Tibial nerve (tissue), 4 donors: ENCODE measurements around the gene ANKRD53.

ENCODE experiments used
- CTCF ChIP-seq, 5 experiments: fragments of 200-600 bp in 3 of 5; fragments of 450-650 bp in 2 of 5; sonication (generic) in 3 of 5; IDR thresholded peaks; one replicate each; pipeline ENCODE4 v1.5.1; 2016 to 2019; ENCODE audit warnings: antibody characterized with exemption in 5 of 5, mild to moderate bottlenecking in 3 of 5, moderate library complexity in 2 of 5
- EP300 ChIP-seq, 2 donors: sonication (generic); formaldehyde crosslinking; IDR thresholded peaks; one replicate each; pipeline ENCODE4 v1.6.1; 2017; ENCODE audit warnings: antibody characterized with exemption in 2 of 2, mild to moderate bottlenecking in 1 of 2
- POLR2A ChIP-seq, 2 donors: fragments of 450-650 bp; IDR thresholded peaks; one replicate each; pipeline ENCODE4 v1.6.1; 2017; ENCODE audit warnings: antibody characterized with exemption in 2 of 2, mild to moderate bottlenecking in 2 of 2, moderate library complexity in 2 of 2

GRCh38 chr2:70994699-70995425, 16.4 kb downstream of the ANKRD53 start, which contains the start of gene TEX261:
- TF ChIP-seq POLR2A (IDR thresholded peaks at IDR 0.05) = peak in 1 of 2 donors; percentile 54
- peak; percentile 70 to 91 (median 81) for TF ChIP-seq CTCF (IDR thresholded peaks at IDR 0.05)
- TF ChIP-seq EP300 (IDR thresholded peaks at IDR 0.05) = peak in 1 of 2 donors; percentile 10
